AG09319 (cell line): ENCODE data around the gene CAB39.

Experiments used
- DNase-seq: peaks from one replicate; pipeline ENCODE4 v3.0.0-alpha.2; 2010; ENCODE audit warnings: low read depth; ENCODE audit errors: extremely low read depth
- CTCF ChIP-seq: IDR thresholded peaks from 2 replicates; pipeline ENCODE4 v1.5.1; 2011; ENCODE audit warnings: low read depth, mild to moderate bottlenecking, inconsistent platforms, low read length, moderate library complexity

Gene CAB39

DNA sequence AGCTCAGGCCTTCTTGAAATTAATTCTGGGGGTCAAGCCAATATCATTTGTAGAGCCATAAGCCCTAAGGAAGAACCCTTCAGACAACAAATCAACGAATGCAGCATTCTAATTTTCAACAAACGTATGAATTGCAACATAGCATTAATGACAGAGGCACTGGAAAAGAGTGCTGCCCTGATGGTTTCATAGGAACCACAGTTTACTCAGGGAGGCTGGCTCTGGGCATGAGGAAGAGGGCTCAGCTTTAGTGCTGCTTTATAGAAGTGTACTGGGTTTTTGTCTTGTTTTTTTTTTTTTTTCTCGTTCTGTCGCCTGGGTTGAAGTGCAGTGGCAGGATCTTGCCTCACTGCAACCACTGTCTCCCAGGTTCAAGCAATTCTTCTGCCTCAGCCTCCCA, 36.1 kb upstream of the CAB39 start:
- DNase-seq, result no peak
- TF ChIP-seq CTCF, result no peak

DNA sequence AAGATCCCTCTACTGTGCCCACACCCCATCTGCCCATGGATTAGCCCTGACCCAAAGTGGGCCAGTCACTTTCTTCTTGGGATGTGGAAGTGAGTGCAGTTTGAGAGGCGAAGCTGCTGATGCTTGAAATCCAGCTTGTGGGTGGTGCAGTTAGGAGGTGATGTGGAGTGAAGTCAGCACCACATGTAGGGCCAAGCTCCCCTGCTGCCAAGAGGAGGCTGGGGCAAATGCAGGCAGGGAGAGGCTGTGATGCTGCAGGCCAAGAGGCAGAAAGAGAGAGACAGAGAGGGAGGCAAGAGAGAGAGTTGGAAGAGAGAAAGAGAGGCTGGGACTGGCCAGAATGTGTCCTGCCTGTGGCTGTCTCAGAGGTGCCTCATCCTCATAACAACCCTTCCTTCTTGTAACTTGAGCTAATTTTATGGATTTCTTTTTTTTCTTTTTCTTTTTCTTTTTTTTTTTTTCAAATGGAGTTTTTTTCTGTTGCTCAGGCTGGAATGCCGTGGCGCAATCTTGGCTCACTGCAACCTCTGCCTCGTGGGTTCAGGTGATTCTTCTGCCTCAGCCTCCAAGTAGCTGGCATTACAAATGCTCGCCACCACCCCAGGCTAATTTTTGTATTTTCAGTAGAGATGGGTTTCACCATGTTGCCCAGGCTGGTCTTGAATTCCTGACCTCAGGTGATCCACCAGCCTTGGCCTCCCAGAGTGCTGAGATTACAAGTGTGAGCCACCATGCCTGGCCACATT, 35.3 kb upstream of the CAB39 start:
- DNase-seq, result no peak
- TF ChIP-seq CTCF, result no peak

DNA sequence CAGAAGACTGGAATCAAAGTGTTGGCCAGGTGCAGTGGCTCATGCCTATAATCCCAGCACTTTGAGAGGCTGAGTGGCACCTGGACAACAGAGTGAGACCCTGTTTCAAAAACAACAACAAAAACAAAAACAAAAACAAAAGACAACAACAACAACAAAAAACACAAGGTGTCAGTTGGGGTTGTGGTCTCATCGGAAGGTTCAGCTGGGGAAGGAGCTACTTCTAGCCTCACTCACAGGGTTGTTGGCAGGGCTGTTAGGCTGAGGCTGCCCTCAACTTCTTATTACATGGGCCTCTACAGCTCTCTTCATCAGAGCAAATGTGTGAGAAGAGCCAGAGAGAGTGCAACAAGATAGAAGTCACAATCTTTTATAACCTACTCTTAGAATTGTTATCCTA, 34.6 kb upstream of the CAB39 start:
- DNase-seq, result no peak

DNA sequence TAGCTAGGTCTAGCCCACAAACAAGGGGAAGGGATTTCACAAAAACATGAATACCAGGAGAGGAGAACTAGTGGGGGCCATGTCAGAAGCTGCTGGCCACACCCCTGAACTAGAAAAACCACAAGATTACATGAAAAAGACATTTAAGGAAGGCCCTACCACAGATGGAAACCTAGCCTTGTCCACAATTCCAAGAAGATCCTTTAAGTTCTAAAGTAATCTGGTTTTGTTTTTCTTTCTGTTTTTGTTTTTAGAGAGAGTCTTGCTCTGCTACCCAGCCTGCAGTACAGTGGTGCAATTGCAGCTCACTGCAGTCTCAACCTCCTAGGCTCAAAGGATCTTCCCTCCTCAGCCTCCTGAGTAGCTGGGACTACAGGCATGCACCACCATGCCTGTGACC, 34.2 kb upstream of the CAB39 start:
- no peak for DNase-seq
- no peak for TF ChIP-seq CTCF

More for the DNA sequence above, 34.6 kb upstream of the CAB39 start:
- TF ChIP-seq CTCF, result no peak

GRCh38 chr2:230680463-230681170, 32.0 kb upstream of the CAB39 start:
- no peak for TF ChIP-seq CTCF
- no peak for DNase-seq

GRCh38 chr2:230681171-230681545, 31.5 kb upstream of the CAB39 start:
- DNase-seq, result no peak
- TF ChIP-seq CTCF, result no peak

DNA sequence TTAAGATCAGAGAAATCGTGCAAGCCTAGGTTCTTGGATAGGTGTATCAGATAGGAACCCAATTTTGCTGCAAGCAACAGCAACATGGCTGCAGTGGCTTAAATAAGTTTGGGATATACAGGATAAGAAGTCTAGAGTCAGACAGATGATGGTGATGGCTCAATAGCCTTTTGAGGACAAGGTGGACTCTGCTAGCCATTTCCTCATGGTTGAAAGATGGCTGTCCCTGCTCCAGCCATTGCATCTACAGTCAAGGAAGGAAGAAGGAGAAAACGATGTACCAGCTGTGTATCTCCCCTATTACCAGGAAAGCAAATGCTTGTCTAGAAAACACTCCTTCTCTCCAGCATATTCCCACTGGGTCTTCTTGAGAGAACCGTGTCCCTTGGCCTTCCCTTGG, 30.1 kb upstream of the CAB39 start:
- no peak for TF ChIP-seq CTCF
- no peak for DNase-seq
